ENCODE results near the gene AKNA.

The AKNA gene

DNA sequence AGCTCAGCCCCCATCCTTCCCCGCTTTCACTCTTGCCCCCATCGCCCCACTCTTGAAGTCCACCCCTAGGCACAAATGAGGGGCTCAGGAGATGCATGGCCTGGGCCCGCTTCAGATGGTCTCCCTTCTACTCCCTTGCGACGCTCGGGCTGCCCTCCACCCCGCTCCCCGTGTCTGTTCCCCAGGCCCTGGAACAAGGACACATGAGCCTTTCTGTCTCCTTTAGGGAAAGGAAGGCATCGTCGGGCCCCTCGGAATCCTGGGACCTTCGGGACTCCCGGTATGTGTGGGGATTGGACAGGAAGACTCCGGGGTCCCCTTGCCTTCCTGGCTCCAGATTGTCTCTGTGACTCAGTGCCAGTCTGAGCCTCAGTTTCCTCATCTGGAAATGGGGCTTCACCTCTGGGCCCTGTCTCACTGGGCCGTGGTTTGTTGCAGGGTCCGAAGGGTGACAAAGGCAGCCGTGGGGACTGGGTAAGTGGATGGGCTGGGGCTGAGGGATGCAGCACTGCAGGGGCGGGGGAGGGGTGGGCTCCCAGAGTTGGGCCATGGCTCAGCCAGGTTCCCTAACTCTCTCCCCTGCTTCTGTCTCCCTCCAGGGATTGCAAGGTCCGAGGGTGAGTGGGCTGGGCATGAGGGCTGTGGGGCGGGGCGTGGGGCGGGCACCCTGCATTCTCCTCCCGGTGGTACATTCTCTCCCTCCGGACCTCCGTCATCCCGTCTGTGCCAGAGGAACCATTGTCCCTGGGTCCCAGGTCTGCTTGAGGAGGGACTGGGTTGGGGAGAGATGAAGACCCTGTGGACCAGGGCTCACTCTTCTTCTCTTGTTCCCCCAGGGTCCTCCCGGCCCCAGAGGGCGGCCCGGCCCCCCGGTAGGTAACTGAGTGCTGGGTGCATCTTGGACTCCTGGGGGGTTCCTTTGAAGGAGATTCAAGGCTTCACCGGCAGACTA lies 86.7 kb downstream of the AKNA start:
- DNase-seq: no peak

DNA sequence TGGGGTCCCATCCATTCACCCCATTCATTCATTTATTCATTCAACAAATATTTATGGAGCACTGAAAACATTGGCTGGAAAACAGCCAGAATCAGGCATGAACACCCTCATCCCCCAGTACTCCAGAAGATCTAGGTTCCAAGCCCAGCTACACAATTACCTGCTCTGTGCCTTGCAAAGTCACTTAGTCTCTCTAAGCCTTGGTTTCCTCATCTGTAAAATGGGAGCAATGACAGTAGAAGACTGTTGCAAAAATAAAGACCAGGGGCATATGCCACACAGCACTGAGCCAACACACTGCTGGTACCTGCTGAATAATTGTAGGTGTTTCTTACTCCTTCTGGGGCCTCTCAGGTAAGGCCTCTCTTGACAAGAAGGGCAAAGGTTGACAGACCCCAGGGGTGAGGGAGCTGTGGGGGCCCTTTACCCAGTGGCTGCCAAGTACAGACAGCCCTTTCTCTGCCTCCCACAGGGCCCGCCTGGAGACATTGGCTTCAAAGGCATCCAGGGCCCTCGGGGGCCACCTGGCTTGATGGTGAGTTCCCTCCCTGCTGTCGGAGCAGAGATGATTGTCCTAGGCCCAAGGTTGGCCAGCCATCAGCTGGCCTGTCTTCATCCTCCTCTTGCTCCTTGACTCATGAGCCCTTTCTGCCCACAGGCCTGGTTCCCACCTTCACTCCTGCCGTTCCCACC lies 87.5 kb downstream of the AKNA start:
- DNase-seq: no peak

DNA sequence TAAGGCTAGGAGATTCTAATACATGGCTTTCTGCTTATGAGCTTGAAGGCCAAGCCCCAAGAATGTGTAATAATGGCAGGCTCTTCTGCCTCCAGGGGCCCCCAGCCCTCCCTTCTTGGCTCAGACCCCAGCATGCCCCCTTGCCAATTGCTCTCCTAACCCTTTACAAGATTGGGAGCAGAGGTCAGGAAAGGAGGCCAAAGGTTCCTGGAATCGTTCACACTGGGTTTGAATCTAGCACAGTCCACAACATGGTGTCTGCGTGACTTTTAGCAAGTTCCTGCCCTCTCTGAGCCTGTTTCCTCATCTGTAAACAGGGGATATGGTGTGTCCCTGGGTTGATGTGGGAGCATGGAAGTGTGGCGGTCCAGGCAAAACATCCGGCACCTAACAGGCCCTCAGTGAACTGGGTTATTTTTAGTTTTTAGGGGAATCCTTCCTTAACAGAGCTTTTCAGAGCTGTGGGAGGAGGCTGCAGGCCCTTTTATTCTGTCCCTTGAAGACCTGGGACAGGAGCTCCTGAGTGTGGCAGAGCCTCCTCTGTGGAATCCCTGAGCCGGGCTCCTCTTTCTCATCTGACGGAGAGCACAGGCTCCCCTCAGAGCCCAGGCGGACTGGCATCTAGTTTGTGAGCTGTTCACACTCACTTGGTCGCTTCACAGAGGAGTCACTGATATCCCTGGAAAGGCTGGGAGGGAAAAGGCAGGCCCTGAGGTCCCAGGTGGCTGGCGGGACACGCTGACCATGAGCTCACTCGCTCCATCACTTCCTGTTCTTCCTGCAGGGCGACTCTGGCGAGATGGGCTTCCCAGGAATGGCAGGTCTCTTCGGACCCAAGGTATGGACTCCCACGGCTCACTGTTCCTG lies 88.3 kb downstream of the AKNA start:
- DNase-seq: no peak

DNA sequence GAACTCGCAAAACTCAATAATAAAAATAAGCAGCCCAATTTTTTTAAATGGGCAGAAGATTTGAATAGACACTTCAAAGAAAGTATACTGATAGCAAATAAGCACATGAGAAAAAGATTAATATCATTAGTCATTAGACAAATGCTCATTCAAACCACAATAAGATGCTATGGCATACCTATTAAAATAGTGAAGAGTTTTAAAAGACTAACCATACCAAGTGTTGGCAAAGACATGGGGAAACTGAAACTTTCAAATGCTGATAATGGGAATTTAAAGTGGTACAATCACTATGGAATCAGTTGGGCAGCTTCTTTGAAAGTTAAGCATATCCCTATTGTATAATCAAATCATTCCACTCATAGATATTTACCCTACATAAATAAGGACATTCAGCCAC lies 91.4 kb downstream of the AKNA start:
- DNase-seq: no peak

DNA sequence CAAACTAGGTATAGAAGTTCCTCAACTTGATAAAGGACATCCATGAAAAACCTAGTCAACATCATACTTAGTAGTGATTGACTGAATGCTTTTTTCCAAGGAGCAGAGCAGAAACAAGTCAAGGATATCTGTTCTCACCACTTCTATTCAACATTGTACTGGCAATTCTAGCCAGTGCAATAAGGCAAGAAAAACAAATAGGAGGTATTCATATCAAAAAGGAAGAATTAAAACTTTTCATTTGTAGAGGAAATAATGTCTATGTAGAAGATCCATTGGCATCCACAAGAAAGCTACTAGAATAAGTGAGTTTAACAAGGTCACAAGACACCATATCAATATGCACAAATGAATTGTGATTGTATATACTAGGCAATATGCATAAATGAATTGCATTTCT lies 93.1 kb downstream of the AKNA start:
- no peak for DNase-seq

DNA sequence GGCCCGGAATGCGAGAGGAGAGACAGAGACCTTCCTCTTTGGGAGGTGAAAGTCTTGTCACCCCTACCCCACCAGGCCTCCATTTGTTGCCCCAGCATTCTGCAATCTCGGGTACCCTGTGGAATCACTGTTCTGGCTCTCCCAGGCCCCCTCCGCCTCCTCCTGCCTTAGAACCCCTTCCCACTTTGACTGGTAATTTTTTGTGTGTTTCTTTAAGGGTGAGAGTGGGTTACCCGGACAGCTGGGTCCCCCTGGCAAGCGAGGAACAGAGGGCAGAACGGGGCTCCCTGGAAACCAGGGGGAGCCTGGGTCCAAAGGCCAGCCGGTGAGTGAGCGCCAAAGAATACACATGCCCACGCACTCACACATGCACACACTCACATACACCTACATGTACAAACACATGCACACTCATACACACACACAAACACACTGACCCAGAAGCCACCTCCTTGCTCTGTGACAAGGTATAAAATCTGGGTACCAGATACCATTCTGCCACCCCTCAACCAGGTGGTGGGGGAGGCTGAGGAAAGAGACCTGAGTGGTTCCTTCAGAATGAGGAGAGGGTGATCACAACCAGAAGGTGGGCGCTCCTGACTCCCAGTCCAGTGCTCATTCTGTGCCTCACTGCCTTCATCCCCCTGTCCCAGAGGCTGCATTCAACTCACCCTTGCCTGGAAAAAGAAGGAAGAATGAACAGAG lies 95.7 kb downstream of the AKNA start:
- no peak for DNase-seq

DNA sequence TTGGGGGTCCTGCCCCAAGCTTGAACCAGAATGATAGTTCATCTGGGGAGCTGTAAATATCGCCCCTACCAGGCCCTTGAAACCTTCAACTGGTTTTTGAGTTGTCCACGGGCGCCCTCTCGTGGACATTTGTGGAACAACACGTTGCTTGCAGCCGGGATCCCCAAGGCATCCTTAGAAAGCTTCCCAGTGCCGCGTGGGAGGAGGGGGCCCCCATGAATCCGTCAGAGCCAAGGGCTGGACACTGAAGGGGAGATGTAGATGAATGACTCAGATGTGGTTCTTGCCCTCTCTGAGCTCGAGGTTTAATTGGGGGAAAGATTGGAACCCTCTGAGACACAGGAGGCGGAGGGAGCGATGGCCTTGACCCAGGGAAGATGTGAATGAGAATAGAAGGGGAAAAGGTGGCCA lies 96.7 kb downstream of the AKNA start:
- peak; percentile 77 to 83 for DNase-seq

DNA sequence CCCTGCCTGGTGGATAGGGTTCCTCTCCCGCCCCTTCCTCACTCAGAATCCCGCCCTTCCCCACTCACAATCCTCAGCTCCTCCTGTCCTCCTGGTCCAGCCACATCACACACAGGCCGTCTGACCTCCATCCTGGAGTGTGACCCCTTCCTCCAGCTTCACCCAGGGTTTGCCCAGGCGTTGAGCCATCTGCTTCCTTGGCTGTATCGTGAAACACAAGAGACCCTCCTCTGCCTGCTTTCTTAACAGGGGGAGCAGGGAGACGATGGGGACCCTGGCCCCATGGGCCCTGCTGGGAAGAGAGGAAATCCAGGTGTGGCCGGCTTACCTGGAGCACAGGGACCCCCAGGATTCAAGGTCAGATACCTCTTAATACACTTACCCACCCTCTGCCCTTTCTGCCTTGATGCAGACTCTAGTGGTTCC lies 97.2 kb downstream of the AKNA start:
- DNase-seq: no peak

DNA sequence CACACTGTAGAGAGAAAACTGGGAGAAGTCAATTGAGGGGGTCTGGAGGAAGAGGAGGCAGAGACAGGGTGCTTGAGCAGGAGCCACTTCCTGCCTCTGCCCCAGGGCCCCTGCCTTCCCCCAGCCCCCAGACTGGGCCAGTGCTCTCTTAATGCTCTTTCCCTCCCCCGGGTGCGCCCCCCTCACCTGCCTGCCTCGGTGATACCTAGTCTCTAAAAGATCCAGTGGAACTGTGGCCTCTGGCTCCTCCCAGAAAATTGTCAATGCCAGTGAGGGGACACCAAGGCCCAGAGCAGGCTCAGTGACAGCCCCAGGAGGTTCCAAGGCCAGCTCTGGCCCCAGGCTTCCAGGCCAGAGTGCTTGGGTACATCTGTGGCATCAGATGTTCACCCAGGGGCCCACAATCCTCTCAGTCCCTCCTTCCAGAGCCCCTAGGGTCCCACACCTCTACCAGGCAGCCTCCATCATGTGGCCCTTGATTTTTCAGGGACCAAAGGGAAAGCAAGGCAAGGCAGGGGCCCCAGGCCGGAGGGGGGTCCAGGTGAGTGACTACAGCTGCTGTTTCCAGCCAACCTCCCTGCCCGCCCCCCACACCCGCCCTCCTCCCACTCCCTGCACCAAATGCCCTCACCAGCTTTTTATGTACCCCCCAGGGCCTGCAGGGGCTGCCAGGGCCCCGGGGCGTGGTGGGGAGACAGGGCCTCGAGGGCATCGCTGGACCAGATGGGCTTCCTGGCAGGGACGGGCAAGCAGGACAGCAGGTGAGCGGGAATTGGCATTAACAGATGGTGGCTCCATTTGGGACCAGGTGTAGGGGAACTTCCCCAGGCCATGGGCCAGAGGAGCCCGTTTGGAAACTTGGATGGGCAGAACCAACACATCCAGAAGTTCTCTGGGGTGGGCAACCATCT lies 98.0 kb downstream of the AKNA start:
- no peak for DNase-seq

DNA sequence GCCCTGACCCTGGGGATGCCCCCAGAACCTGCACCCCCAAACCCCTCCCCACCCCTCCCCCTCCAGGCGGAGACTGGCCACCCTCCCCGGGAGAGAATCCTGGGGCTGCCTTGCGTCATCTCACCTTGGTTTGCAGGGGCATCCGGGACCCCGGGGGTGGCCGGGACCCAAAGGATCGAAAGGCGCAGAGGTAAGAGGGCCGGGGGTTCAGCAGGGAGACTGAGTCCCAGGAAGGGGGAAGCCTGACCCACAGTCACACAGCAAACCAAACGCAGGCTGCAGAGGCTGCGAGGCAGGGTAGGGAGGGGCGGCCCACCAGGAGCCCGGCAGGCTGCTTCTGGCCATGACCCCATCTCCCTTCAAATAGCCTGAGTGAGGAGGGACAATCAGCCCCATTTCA lies 98.7 kb downstream of the AKNA start:
- DNase-seq: no peak

DNA sequence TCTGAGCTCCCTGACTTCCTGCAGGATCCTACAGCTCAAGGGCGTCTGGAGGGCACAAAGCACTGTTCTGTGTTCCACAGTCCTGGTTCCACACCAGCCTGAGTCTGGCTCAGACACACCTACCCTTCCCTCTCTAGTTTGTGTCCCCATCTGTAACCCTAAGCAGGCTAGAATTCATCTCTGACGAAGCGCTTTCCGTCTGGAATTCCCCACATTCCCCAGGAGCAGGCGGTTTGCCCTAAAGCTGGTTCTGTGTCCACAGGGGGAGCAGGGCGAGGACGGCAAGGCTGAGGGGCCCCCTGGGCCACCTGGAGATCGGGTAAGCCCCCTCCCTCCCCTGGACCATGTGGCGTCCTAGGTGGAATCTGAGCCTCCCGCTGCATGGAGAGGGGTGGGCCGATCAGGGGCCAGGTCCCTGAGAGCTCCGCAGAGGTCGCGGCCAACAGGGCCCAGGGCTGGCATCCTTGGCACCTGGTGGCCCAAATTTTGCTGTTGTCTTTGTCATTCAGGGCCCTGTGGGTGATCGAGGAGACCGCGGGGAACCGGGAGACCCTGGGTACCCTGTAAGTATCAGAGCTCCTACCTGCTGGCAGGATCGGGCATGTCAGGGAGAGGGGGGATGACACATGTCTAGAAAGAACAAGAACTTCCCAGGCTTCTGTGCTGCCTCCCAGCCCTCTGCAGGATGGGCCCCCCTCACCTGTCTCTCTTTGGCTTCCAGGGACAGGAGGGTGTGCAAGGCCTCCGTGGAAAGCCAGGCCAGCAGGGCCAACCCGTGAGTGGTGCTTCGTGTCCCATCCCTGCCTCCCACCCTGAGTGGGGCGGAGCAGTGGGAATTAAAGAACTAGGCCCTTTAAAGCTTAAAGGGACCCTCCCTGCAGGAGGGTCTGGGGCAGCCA lies 99.3 kb downstream of the AKNA start:
- DNase-seq: no peak

DNA sequence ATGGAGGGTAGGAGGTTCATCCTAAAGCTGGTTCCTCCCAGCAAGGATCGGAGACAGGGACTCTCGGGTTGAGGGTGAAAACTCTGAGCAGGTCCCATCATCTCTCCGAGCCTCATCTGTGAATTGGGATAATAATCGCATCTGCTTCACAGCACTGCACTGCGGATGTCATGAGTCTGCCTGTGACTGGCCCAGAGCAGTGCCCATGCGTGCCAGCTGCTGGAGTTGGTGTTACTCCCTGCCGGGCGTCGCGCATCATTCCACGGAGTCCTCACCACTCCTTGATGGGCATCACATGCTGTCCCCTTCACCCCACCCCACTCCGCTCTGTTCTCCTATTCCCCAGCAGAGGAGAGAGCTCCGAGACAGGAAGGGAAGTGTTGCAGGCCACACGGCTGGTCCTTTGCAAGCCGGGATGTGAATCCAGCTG lies 100.0 kb downstream of the AKNA start:
- DNase-seq: no peak

DNA sequence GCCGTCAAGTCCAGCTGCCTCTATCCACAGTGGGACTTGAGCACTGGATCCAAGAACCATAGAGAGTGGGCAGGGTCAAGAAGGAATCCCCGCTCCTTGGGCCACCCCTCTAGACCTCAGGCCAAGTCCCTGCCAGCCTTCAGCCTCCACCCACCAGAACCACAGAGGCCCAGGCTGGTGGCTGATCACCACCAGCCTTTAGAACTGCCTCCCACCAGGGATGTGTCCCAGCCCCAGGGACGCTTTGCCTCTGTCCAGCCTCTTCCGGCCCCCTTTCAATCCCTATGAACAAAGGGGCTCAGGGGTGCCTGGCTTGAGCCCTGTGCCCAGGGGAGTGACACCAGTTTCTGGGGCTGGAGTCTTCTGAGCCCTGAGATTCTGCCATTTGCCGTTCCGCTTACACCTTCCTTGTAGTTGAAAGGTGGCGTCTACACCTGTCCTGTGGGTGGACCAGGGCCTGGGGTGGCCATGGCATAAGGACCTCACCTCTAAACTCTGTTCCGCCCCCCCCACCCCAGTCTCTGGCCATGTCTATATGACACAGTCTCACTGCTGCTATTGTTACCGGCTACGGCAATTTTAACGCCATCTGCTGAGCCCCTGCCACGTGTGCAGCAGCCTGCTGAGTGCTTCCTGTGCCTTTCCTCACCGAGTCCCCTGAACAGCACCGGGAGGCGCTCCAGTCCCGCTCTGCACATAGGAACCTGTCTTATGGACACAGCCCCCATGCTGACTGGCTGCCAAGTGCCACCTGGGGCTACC lies 100.6 kb downstream of the AKNA start:
- DNase-seq: no peak

DNA sequence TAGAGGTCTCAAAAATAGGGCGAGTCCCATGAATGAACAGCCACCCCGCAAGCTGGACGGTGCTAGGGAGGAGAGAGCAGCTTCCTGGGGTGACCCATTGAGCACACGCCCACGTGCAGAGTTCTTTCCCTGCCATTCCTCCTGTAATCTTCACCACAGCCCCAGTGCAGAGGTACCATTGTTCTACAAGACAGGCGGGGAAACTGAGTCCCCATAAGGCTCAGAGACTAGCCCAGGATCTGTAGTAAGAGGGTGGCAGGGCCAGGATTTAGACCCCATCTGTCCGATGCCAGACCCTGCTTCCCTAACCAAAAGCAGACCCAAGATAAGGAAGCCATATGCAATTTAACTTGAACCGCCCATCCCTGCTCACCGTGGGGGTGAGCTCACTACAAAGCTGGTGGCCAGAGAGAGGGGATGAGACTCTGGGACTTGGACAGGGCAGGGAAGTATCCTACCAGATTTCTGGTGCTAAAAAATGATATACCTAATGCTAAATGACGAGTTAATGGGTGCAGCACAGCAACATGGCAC lies 101.6 kb downstream of the AKNA start:
- DNase-seq: no peak

DNA sequence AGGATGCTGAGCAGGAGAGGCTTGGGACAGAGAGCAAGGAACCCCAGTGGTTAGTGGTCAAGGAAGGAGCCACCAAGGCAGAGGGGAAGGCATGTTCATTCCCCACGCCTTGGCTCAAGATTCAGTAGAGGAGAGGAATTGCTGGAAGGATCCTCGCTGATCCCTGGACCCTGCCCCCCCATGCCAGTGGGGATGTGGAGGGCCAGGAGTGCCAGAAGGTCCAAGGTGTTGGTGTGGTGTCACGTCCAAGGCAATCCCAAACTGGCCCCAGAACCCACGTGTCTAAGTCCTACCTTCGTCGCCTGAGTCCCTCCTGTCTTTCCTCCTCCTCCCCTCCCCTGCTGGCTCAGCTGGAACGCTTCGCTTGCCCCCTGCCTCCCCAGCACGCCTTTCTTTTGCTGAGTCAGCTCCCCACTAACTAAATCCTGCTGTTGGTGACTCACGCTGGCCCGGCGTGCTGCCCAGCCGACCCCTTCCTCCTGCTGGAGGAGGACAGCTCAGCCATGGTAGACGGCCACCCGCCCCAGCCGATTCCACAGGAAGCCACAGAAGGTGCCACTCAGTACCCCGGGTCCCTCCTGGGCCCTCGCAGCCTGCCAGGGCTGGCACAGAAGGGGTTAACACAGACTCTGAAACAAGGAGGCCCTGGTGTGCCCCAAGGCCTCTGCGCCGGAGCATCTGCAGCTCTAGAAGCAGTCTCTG lies 102.5 kb downstream of the AKNA start:
- no peak for DNase-seq

DNA sequence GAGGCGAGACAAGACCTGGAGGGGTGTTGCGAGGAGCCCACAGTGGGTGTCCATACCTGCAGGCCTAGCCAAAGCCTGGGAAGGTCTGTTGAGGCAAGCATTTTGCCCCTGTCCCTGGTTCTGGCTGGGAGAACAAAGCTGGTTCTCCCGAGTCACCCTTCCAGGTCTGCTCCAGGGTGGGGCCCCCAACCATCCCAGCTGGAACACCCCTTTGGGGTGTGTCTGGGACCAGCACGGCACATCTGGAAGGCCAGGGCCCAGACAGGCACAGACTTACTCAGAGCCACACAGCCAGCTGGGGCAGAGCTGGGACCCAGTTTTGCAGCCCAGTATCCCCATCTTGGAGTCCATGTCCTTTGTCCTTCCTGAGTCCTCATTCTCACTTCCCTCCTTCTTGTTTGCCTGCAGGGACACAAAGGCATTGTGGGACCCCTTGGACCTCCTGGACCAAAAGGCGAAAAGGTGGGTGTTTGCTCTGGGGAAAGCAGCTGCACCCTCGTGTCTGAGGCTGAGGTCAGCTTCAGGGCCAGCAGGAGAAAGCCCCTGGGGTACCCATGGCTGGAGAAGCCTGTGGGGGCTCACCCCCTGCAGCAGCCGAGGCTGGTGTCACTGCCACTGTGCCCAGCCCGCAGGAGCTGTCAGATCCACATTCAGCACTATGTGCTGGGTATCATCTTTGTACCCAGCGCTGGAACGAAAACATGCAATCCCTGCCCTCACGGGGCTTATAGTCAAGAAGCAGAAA lies 103.3 kb downstream of the AKNA start:
- DNase-seq: no peak
